ENCODE data around the gene RFTN1.

GRCh38 chr3:16510620-16511319 is 2.7 kb downstream of the RFTN1 start:
- TF ChIP-seq CTCF (IDR thresholded peaks at IDR 0.05) (no peak), POLR2A (IDR thresholded peaks at IDR 0.05) (no peak)

Measured in ovary (tissue), 3 donors.